Rectal smooth muscle tissue (tissue), 1 donor: Measurements from ENCODE around the gene NOBOX.
A peak's percentile ranks its signal among the peaks of the same experiment; 100 is the strongest.
"Not testable (repeated sequence)": the region's sequence is repeated elsewhere in the genome, so short reads cannot be mapped to it uniquely, and the experiment has no call there.

ENCODE experiments used
- H3K27ac ChIP-seq: one replicate; pipeline ENCODE4 v1.7.0; 2013; ENCODE audit warnings: low read depth, low read length, inconsistent platforms
- H3K27me3 ChIP-seq: one replicate; pipeline ENCODE4 v1.7.0; 2013; ENCODE audit warnings: low read length; ENCODE audit not compliant: control insufficient read depth, insufficient read depth
- H3K36me3 ChIP-seq: one replicate; pipeline ENCODE4 v1.7.0; 2013; ENCODE audit warnings: low read length; ENCODE audit not compliant: control insufficient read depth, insufficient read depth
- H3K4me1 ChIP-seq: one replicate; pipeline ENCODE4 v1.7.0; 2013; ENCODE audit warnings: low read length; ENCODE audit not compliant: control insufficient read depth, insufficient read depth
- H3K4me3 ChIP-seq: one replicate; pipeline ENCODE4 v1.7.0; 2013; ENCODE audit warnings: low read length
- H3K9ac ChIP-seq: one replicate; pipeline ENCODE4 v1.7.0; 2013; ENCODE audit warnings: low read length

NOBOX gene

GRCh38 chr7:144388950-144389349 is 14.5 kb downstream of the NOBOX start:
- H3K9ac ChIP-seq = no peak overlapping the region
- H3K4me1 ChIP-seq = peaks cover 14% of the 10 kb centered on the region
- no peak overlapping the region for H3K4me3 ChIP-seq
- no peaks in the 10 kb centered on the region for H3K27me3 ChIP-seq
- H3K36me3 ChIP-seq = no peaks in the 10 kb centered on the region
- H3K27ac ChIP-seq = peak overlapping the region; percentile 53

- H3K4me3 ChIP-seq = no peak overlapping the region
- H3K36me3 ChIP-seq = no peaks in the 10 kb centered on the region
- H3K27ac ChIP-seq = no peak overlapping the region
- H3K9ac ChIP-seq = no peak overlapping the region
- peaks cover 14% of the 10 kb centered on the region for H3K4me1 ChIP-seq
- no peaks in the 10 kb centered on the region for H3K27me3 ChIP-seq
Measured at GRCh38 chr7:144386741-144387140, 16.8 kb downstream of the NOBOX start.

DNA sequence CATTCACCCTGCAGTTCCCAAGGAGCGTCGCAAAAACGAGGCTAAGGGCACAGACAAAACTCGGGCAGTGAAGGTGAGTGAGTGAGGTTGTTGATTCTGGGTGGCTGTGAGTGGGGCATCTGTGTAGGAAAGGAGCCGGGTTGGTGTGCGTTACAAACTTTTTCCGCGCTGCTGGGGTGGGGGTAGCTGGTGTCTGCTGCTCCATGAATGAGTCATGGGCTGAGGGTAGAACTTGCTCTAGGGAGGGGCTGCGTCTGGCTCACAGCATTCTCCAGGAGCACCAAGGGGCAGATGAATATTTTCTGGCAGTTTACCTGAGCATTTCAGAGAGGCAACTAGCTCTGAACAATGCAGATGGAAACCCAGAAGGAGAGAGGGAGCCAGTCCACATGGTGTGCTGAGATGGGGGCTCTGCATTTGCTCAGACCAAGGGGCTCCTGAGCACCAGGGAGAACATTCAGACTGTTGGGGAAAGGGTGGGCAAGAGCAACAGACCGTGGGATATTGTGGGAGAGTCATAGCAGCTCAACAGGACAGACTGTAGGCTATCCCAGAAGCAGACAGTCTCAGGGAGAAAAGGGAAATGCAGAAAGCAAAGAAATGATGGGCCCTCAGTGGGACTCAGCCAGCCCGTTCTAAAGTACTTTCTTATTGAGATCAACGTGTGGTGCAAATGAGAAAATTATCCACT is 18.8 kb downstream of the NOBOX start:
- Histone ChIP-seq H3K36me3 (peaks cover 3% of the 10 kb centered on the region), H3K27ac (no peak overlapping the region), H3K27me3 (no peaks in the 10 kb centered on the region), H3K9ac (no peak overlapping the region), H3K4me1 (no peaks in the 10 kb centered on the region), H3K4me3 (no peak overlapping the region)

DNA sequence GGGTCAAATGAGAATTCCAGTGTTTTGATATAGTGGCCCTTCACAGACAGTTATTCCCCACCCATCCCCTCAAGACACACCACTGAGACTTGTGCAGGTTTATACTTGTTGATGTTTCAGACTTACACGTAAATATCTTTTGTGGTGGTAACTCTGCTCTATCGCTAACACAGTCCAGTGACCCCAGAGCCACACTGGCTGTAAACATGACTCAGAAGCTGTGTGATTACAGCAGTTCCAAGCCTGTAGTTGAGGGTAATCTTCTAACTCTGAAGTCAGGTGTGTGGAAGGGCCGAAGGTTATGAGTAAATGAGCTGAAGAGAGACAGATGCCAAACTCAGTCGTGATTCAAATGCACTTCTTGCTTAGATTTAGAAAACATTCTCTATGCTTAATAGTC is 19.4 kb downstream of the NOBOX start:
- Histone ChIP-seq H3K36me3 (peaks cover 6% of the 10 kb centered on the region), H3K27me3 (no peaks in the 10 kb centered on the region), H3K4me1 (no peaks in the 10 kb centered on the region), H3K4me3 (no peak overlapping the region), H3K9ac (no peak overlapping the region), H3K27ac (no peak overlapping the region)

- no peak overlapping the region for H3K27ac ChIP-seq
- H3K9ac ChIP-seq = no peak overlapping the region
- peaks cover 12% of the 10 kb centered on the region for H3K36me3 ChIP-seq
- H3K4me1 ChIP-seq = no peaks in the 10 kb centered on the region
- no peak overlapping the region for H3K4me3 ChIP-seq
- H3K27me3 ChIP-seq = no peaks in the 10 kb centered on the region
Measured at GRCh38 chr7:144379776-144380384, 23.6 kb downstream of the NOBOX start.

DNA sequence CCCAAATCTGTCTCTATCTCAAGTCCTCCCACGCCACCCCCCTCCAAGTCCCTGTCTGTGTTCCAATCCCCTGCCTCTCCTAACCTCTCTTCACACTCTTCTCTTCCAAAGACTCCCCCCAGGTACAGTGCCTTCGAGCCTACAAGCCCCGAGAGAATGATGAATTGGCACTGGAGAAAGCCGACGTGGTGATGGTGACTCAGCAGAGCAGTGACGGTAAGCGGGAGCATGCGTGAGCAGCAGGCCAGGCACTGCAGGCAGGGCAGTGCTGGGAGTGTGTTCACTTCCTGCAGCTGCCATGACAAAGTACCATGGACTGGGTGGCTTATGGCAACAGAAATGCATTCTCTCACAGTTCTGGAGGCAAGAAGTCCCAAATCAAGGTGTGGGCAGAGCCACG is 24.8 kb downstream of the NOBOX start:
- Histone ChIP-seq H3K27ac (no peak overlapping the region), H3K27me3 (no peaks in the 10 kb centered on the region), H3K4me1 (no peaks in the 10 kb centered on the region), H3K36me3 (peaks cover 12% of the 10 kb centered on the region), H3K9ac (no peak overlapping the region), H3K4me3 (no peak overlapping the region)

DNA sequence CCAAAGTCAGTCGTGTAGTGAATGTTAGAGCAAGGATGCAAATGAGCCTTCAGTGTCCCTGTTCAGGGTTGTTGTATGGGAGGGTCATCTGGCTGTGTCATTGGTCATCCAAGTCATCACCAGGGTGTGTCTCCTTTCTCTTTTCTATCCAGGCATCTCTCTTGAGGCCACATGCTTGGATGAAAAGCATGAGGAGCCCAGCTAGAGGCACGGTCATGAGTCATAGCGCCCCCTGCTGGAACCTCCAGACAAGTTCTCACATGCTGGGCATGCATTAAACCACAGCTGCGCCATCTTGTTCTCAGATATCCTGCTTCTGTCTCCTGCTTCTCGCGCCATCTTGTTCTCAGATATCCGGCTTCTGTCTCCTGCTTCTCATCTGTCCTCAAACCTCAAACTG is 34.3 kb downstream of the NOBOX start:
- H3K27me3 ChIP-seq, H3K9ac ChIP-seq, H3K4me3 ChIP-seq, H3K4me1 ChIP-seq, H3K27ac ChIP-seq, H3K36me3 ChIP-seq: not testable (repeated sequence)

DNA sequence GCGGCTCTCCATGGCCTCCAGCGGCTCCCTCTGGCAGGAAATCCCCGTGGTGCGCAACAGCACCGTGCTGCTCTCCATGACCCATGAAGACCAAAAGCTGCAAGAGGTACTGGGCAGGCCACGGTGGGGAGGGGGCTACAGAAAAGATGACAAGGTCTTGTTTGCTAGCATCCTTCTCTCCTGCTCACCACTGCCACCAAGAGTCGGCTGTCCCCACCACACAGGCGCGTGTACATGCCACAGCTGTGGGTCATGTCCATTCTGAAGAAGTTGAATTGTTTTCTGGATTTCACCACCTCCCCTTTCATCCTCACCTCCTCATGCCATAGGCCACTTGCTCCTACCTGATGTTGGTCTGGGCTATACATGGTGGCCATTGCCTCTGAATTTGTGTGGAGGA is 36.2 kb downstream of the NOBOX start:
- H3K9ac ChIP-seq, H3K4me1 ChIP-seq, H3K27me3 ChIP-seq, H3K36me3 ChIP-seq, H3K4me3 ChIP-seq, H3K27ac ChIP-seq: not testable (repeated sequence)

- H3K9ac ChIP-seq, H3K36me3 ChIP-seq, H3K4me1 ChIP-seq, H3K4me3 ChIP-seq, H3K27ac ChIP-seq, H3K27me3 ChIP-seq: not testable (repeated sequence)
Measured at GRCh38 chr7:144365523-144365922, 38.0 kb downstream of the NOBOX start.

- H3K4me1 ChIP-seq, H3K27me3 ChIP-seq: not testable (repeated sequence)
Measured at GRCh38 chr7:144362061-144362460, 41.4 kb downstream of the NOBOX start.

GRCh38 chr7:144356860-144357259 is 46.6 kb downstream of the NOBOX start:
- not testable (repeated sequence) for H3K4me1 ChIP-seq, H3K4me3 ChIP-seq, H3K27ac ChIP-seq, H3K27me3 ChIP-seq, H3K36me3 ChIP-seq, H3K9ac ChIP-seq

More at GRCh38 chr7:144362061-144362460, 41.4 kb downstream of the NOBOX start:
- H3K27ac ChIP-seq, H3K36me3 ChIP-seq, H3K9ac ChIP-seq, H3K4me3 ChIP-seq: not testable (repeated sequence)

DNA sequence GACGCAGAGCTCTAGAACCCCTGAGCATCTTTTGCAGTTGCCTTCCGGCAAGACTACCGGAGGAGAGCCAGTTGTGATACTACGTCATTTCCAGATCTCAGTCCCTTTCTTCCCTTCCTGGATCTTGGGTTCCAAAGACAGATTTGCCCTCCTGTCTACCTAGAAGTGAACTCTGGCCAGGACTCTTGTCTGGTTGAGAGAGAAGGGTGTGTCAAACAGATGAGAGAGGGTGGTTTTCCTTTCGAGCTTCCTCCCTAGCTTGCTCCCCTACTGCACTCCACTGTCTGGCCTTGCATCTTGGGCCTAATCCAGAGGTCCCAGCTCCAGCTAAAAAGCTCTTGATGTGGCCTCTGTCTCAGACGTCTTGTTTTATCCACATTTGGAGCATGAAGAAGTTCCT is 47.3 kb downstream of the NOBOX start:
- not testable (repeated sequence) for H3K4me1 ChIP-seq, H3K4me3 ChIP-seq, H3K27me3 ChIP-seq, H3K36me3 ChIP-seq, H3K9ac ChIP-seq, H3K27ac ChIP-seq

GRCh38 chr7:144355176-144355822 is 48.2 kb downstream of the NOBOX start, which contains the start of gene ARHGEF5:
TSS of gene ARHGEF5 (plus strand) at chr7:144355402. CDS start at chr7:144362670, 7,268 bp downstream.
- not testable (repeated sequence) for H3K4me3 ChIP-seq, H3K27me3 ChIP-seq, H3K27ac ChIP-seq, H3K36me3 ChIP-seq, H3K9ac ChIP-seq, H3K4me1 ChIP-seq
